ENCODE data around the gene GLI3.
"Not testable (repeated sequence)": the region's sequence is repeated elsewhere in the genome, so short reads cannot be mapped to it uniquely, and the experiment has no call there.

GLI3 gene

DNA sequence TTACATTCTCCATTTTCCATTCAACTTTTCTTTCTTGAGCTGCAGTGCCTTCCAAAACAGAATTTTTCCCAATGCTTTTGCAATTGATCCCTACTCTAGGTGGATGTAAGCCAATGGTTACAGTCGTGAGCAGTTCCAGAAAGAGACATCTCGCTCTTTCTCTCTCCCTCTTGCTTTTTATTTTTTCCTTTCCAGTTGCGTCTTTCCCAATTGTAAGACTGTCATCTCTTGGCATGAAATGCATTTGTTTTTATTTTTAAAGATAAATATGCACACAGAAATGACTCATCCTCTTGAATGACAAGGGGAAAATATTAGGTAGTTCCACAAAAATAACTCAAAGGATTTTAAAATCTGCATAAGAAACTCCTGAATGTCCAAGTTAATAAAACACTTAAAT, 25.1 kb downstream of the GLI3 start:
- TF ChIP-seq, protein P1, sequence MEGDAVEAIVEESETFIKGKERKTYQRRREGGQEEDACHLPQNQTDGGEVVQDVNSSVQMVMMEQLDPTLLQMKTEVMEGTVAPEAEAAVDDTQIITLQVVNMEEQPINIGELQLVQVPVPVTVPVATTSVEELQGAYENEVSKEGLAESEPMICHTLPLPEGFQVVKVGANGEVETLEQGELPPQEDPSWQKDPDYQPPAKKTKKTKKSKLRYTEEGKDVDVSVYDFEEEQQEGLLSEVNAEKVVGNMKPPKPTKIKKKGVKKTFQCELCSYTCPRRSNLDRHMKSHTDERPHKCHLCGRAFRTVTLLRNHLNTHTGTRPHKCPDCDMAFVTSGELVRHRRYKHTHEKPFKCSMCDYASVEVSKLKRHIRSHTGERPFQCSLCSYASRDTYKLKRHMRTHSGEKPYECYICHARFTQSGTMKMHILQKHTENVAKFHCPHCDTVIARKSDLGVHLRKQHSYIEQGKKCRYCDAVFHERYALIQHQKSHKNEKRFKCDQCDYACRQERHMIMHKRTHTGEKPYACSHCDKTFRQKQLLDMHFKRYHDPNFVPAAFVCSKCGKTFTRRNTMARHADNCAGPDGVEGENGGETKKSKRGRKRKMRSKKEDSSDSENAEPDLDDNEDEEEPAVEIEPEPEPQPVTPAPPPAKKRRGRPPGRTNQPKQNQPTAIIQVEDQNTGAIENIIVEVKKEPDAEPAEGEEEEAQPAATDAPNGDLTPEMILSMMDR (IDR thresholded peaks at IDR 0.05; ENCODE audit: low read depth, low read length): no peak
- H3K4me3 ChIP-seq (ENCODE audit: low read depth, low read length): no peak overlapping the region
- no peak for DNase-seq (ENCODE audit: low read depth, low spot score)
- in situ Hi-C loops (cut with HindIII; ENCODE audit: low sequenced_read_pairs): no loop called here

DNA sequence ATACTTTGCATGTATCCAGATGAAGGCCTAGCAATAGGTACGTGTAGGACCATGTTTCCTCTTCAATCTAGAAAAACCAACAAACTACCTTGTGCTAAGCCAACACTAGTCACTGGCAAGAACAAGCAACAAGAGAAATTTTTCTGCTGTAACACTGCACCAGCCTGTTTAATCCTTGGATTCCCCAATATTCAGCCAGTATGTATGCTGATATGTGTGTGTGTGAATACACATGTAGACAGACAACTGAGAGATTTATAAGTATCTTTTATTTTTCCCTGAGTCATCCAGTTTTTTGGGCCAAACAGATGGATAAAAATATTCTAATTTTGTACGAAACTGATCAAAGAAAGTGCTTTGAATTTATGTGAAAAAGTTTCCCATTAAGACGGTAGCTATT, 26.2 kb downstream of the GLI3 start:
- in situ Hi-C loops (cut with HindIII; ENCODE audit: low sequenced_read_pairs): no loop called here

GRCh38 chr7:42210333-42210732, 26.7 kb downstream of the GLI3 start:
- in situ Hi-C loops (cut with HindIII; ENCODE audit: low sequenced_read_pairs): no loop called here
- TF ChIP-seq, protein P1 (IDR thresholded peaks at IDR 0.05; ENCODE audit: low read depth, low read length): no peak
- no peak for DNase-seq (ENCODE audit: low read depth, low spot score)
- H3K4me3 ChIP-seq (ENCODE audit: low read depth, low read length): no peak overlapping the region

More for the DNA sequence above, 26.2 kb downstream of the GLI3 start:
- DNase-seq (ENCODE audit: low read depth, low spot score): no peak
- TF ChIP-seq, protein P1 (IDR thresholded peaks at IDR 0.05; ENCODE audit: low read depth, low read length): no peak
- no peak overlapping the region for H3K4me3 ChIP-seq (ENCODE audit: low read depth, low read length)

DNA sequence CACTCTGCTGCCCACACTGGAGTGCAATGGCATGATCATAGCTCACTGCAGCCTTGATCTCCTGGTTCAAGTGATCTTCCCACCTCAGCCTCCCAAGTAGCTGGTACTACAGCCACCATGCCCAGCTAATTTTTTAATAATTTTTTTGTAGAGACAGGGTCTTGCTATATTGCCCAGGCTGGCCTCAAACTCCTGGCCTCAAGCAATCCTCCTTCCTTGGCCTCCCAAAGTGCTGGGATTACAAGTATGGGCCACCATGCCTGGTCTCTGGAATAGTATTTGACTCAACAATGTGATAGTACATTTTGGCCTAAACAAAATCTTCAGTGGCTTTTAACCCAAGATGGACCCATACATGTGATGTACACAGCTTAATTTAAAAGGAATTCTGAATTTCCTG, 27.9 kb downstream of the GLI3 start:
- in situ Hi-C loops (cut with HindIII; ENCODE audit: low sequenced_read_pairs); DNase-seq (ENCODE audit: low read depth, low spot score); H3K4me3 ChIP-seq (ENCODE audit: low read depth, low read length): not testable (repeated sequence)

GRCh38 chr7:42208572-42208971, 28.4 kb downstream of the GLI3 start:
- no peak overlapping the region for H3K4me3 ChIP-seq (ENCODE audit: low read depth, low read length)
- in situ Hi-C loops (cut with HindIII; ENCODE audit: low sequenced_read_pairs): no loop called here
- TF ChIP-seq, protein P1 (IDR thresholded peaks at IDR 0.05; ENCODE audit: low read depth, low read length): no peak
- DNase-seq (ENCODE audit: low read depth, low spot score): no peak

DNA sequence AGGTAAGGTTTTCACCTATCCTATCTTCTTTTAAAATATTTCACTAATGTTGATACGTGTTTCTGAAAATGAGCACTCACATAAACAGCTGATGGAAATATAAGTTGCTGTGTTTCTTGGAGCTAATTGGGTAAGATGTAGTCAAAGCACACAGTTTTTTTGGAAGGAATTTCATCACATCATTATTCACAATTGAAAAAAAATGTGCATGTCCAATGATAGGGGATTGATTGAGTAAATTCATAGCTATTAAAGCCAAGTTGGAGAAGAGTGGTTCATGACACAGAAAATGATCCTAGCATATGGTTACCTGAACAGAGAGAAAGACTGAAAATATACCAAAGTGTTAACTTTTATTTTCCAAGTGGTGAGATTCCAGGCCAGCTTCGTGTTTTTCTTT, 29.6 kb downstream of the GLI3 start:
- TF ChIP-seq, protein P1 (IDR thresholded peaks at IDR 0.05; ENCODE audit: low read depth, low read length): no peak
- in situ Hi-C loops (cut with HindIII; ENCODE audit: low sequenced_read_pairs): no loop called here
- no peak overlapping the region for H3K4me3 ChIP-seq (ENCODE audit: low read depth, low read length)
- no peak for DNase-seq (ENCODE audit: low read depth, low spot score)

- DNase-seq (ENCODE audit: low read depth, low spot score): no peak
- in situ Hi-C loops (cut with HindIII; ENCODE audit: low sequenced_read_pairs): no loop called here
- H3K4me3 ChIP-seq (ENCODE audit: low read depth, low read length): no peak overlapping the region
- TF ChIP-seq, protein P1 (IDR thresholded peaks at IDR 0.05; ENCODE audit: low read depth, low read length): no peak
Observed at GRCh38 chr7:42203336-42203735, 33.7 kb downstream of the GLI3 start.

All from astrocyte of the spinal cord (primary cell).